Lower lobe of right lung (tissue), 2 donors: ENCODE results near the gene BARHL2. TPM values are rescaled to one million over a fixed set of nuclear protein-coding genes. Genes with fewer than 3 reads are reported as not detected.

Experiments
- ATAC-seq, 2 donors: fragments of 200-7000 bp; cut with Tn5 transposase; one replicate each; pipeline ENCODE4 v1.9.1; 2020 to 2022; ENCODE audit warnings: mild to moderate bottlenecking in 2 of 2, moderate library complexity in 2 of 2
- DNase-seq: peaks from one replicate; pipeline ENCODE4 v3.0.0-alpha.2; 2020
- H3K27ac ChIP-seq: fragments of 200-600 bp; one replicate; pipeline ENCODE4 v1.8.0; 2022
- H3K27me3 ChIP-seq: fragments of 200-600 bp; one replicate; pipeline ENCODE4 v1.8.0; 2022; ENCODE audit warnings: low read depth
- H3K36me3 ChIP-seq: fragments of 200-600 bp; one replicate; pipeline ENCODE4 v1.8.0; 2022; ENCODE audit warnings: mild to moderate bottlenecking
- H3K4me1 ChIP-seq: fragments of 200-600 bp; one replicate; pipeline ENCODE4 v1.8.0; 2022
- H3K4me3 ChIP-seq: fragments of 200-600 bp; one replicate; pipeline ENCODE4 v1.8.0; 2022; ENCODE audit warnings: mild to moderate bottlenecking
- H3K9me3 ChIP-seq: fragments of 200-600 bp; one replicate; pipeline ENCODE4 v1.8.0; 2022
- CTCF ChIP-seq: fragments of 200-600 bp; IDR thresholded peaks from one replicate; pipeline ENCODE4 v1.8.0; 2022; ENCODE audit warnings: antibody characterized with exemption, mild to moderate bottlenecking
- intact Hi-C: fragments of 100-400 bp; cut with DNase I; formaldehyde crosslinking; loops from one replicate; pipeline ENCODE4 v1.11.0; 2022
- total RNA-seq: library from RNA; stranded (reverse); fragmentation: NEBNext Ultra II Directional; extraction: Animal tissue kit (Norgen Biotek cat#: 25700); gene quantifications from one replicate; pipeline ENCODE4 v1.2.1, GENCODE V29; 2021
- donor health status: DM: no; HTN: yes; CAD: no; lungs with severe emphysema.

The BARHL2 gene
- total RNA-seq, 1 donor from 2014 or later: not detected

- Histone ChIP-seq H3K27me3 (no peaks in the 10 kb centered on the region), H3K36me3 (no peaks in the 10 kb centered on the region), H3K27ac (no peak overlapping the region), H3K9me3 (no peaks in the 10 kb centered on the region), H3K4me1 (no peaks in the 10 kb centered on the region), H3K4me3 (no peak overlapping the region)
- TF ChIP-seq CTCF: no peak
- ATAC-seq (no peak), DNase-seq (no peak)
- intact Hi-C loops: no loop called here
These were observed 36.5 kb upstream of the BARHL2 start for GRCh38 chr1:90753556-90753955.

- H3K4me3 ChIP-seq: no peak overlapping the region
- TF ChIP-seq CTCF: no peak
- H3K36me3 ChIP-seq: no peaks in the 10 kb centered on the region
- DNase-seq: no peak
- no peak for ATAC-seq
- no peaks in the 10 kb centered on the region for H3K9me3 ChIP-seq
- H3K27me3 ChIP-seq: no peaks in the 10 kb centered on the region
- no peaks in the 10 kb centered on the region for H3K4me1 ChIP-seq
- intact Hi-C loops: no loop called here
- H3K27ac ChIP-seq: no peak overlapping the region
These were observed 31.6 kb upstream of the BARHL2 start for GRCh38 chr1:90748668-90749067.

- Histone ChIP-seq H3K36me3 (no peaks in the 10 kb centered on the region), H3K4me3 (no peak overlapping the region), H3K27me3 (no peaks in the 10 kb centered on the region), H3K27ac (no peak overlapping the region), H3K4me1 (no peaks in the 10 kb centered on the region), H3K9me3 (no peaks in the 10 kb centered on the region)
- TF ChIP-seq CTCF: no peak
- ATAC-seq: no peak
- no peak for DNase-seq
- intact Hi-C loops: no loop called here
These were observed 29.8 kb upstream of the BARHL2 start for GRCh38 chr1:90746857-90747256.

GRCh38 chr1:90745972-90746371 lies 28.9 kb upstream of the BARHL2 start:
- Histone ChIP-seq H3K27ac (no peak overlapping the region), H3K9me3 (no peaks in the 10 kb centered on the region), H3K4me3 (no peak overlapping the region), H3K36me3 (no peaks in the 10 kb centered on the region), H3K4me1 (no peaks in the 10 kb centered on the region), H3K27me3 (no peaks in the 10 kb centered on the region)
- TF ChIP-seq CTCF: no peak
- intact Hi-C loops: no loop called here
- ATAC-seq: no peak
- no peak for DNase-seq

GRCh38 chr1:90732136-90732535 lies 15.0 kb upstream of the BARHL2 start:
- H3K9me3 ChIP-seq: no peaks in the 10 kb centered on the region
- intact Hi-C loops: no loop called here
- peaks cover 16% of the 10 kb centered on the region for H3K4me1 ChIP-seq
- H3K27ac ChIP-seq: no peak overlapping the region
- no peaks in the 10 kb centered on the region for H3K36me3 ChIP-seq
- DNase-seq (no peak), ATAC-seq (no peak)
- H3K27me3 ChIP-seq: peaks cover 72% of the 10 kb centered on the region
- no peak overlapping the region for H3K4me3 ChIP-seq
- TF ChIP-seq CTCF: no peak
